Thymus (tissue), 11 donors: ENCODE measurements around the gene PARP9. TPM values are rescaled to one million over a fixed set of nuclear protein-coding genes. Genes with fewer than 3 reads are reported as not detected.

ENCODE experiments used
- DNase-seq, 9 donors: peaks; one replicate each; pipeline ENCODE4 v3.0.0-alpha.2; 2013; ENCODE audit warnings: low spot score in 9 of 9, low read depth in 6 of 9, missing footprints in 1 of 9
- H3K27ac ChIP-seq, 2 donors: one replicate each; pipeline ENCODE4 v1.5.1; 2013; ENCODE audit warnings: control low read depth in 1 of 2, low read depth in 1 of 2, low read length in 1 of 2, mild to moderate bottlenecking in 1 of 2, moderate library complexity in 1 of 2
- H3K27me3 ChIP-seq, 2 donors: one replicate each; pipeline ENCODE4 v1.5.1; 2013; ENCODE audit warnings: low read length in 1 of 2; ENCODE audit not compliant: control insufficient read depth in 2 of 2, insufficient read depth in 1 of 2
- H3K36me3 ChIP-seq, 2 donors: one replicate each; pipeline ENCODE4 v1.5.1; 2013; ENCODE audit warnings: low read length in 1 of 2, mild to moderate bottlenecking in 1 of 2, moderate library complexity in 1 of 2; ENCODE audit not compliant: control insufficient read depth in 2 of 2, insufficient read depth in 2 of 2
- H3K4me1 ChIP-seq, 2 donors: one replicate each; pipeline ENCODE4 v1.5.1; 2013; ENCODE audit warnings: low read length in 2 of 2; ENCODE audit not compliant: control insufficient read depth in 2 of 2, insufficient read depth in 2 of 2
- H3K4me3 ChIP-seq, 2 donors: one replicate each; pipeline ENCODE4 v1.5.1; 2013; ENCODE audit warnings: low read length in 2 of 2, control low read depth in 1 of 2, mild to moderate bottlenecking in 1 of 2
- H3K9me3 ChIP-seq, 2 donors: one replicate each; pipeline ENCODE4 v1.5.1; 2013; ENCODE audit warnings: low read length in 1 of 2, mild to moderate bottlenecking in 1 of 2; ENCODE audit not compliant: control insufficient read depth in 2 of 2, insufficient read depth in 1 of 2
- WGBS: extraction: QIAGEN DNeasy Blood & Tissue Kit; methylation state at CpG from one replicate; pipeline ENCODE4 v1.1.7; 2013; 5-methylcytosine and 5-hydroxymethylcytosine counted together
- polyA plus RNA-seq: library from polyadenylated mRNA; stranded (reverse); fragments of 200-250 nt; gene quantifications from one replicate; pipeline ENCODE4 v1.2.3, GENCODE V29; 2013
- total RNA-seq: library from RNA; stranded (reverse); fragments of 120-200 nt; gene quantifications from one replicate; pipeline ENCODE4 v1.2.4, GENCODE V29; 2013
- donor health status: healthy.

PARP9 gene
- total and polyA plus RNA-seq, 2 donors: 48.8 to 56.9 TPM

DNA sequence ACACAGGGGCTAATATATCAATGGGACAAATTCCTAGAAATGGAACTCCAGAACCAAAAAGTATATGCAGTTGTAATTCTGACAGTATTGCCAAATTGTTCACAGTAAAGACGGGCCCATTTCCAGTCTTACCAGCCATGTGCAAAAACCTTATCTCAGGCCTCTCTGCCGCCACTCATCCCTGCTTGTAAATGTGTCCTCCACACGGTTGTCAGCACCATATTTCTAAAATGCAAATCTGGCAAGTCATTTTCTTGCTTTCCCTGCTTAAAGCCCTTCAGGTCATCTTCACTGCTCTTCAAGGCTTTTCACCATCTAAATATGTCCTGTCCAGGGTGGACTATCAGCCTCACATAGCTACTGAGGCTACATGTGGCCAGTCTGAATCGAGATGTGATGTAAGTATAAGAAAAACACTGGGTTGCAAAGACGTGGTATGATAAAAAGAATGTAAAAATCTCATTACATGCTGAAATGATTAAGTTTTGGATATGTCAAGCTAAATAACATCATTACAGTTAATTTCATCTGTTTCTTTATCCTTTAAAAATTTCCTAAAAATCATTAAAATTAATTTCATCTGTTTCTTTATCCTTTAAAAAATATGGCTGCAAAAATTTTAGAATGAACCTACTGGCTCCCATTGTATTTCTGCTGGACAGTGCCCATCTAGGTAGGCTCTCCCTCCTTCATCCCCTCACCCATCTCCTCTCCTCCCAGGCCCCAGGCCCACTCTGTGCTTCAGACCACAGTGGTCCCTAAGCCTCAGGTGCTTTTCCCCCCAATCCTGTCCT, 980 bp downstream of the PARP9 start:
- Histone ChIP-seq H3K4me3 (peak overlapping the region; percentile 74 to 94), H3K36me3 (peaks cover 16 to 41% of the 10 kb centered on the region in 2 donors), H3K27me3 (no peaks in the 10 kb centered on the region), H3K4me1 (peaks cover 4 to 25% of the 10 kb centered on the region in 2 donors), H3K9me3 (no peaks in the 10 kb centered on the region), H3K27ac (peak overlapping the region; percentile 89 to 98)
- DNase-seq: no peak
- WGBS: 81% methylated on average over 5 of the region's 5 CpGs

DNA sequence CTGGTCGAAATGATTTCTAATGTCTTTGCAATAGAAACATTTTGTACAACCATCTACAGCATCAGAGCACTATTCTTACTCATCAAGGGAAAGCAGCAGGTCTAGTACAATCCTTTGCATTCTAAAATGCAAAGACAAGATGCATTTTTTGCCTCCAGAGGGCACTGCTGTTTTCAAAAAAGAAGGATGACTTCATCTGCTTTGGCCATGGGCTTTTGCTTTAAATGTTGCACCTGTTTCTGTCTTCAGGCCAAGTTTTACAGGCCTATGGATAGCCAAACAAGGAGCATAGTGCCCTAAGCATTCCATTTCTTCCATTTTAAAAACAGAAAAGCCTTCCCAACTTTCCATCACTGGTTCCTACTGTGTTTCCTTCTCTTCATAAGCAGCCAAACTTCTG, 3.4 kb downstream of the PARP9 start:
- no peak overlapping the region for H3K4me3 ChIP-seq
- H3K9me3 ChIP-seq: no peaks in the 10 kb centered on the region
- H3K27ac ChIP-seq: no peak overlapping the region
- DNase-seq: peak; percentile 47 to 89 (median 64)
- H3K27me3 ChIP-seq: no peaks in the 10 kb centered on the region
- peaks cover 4 to 19% of the 10 kb centered on the region in 2 donors for H3K4me1 ChIP-seq
- 93% methylated on average over 1 of the region's 1 CpG for WGBS
- peaks cover 18 to 43% of the 10 kb centered on the region in 2 donors for H3K36me3 ChIP-seq

DNA sequence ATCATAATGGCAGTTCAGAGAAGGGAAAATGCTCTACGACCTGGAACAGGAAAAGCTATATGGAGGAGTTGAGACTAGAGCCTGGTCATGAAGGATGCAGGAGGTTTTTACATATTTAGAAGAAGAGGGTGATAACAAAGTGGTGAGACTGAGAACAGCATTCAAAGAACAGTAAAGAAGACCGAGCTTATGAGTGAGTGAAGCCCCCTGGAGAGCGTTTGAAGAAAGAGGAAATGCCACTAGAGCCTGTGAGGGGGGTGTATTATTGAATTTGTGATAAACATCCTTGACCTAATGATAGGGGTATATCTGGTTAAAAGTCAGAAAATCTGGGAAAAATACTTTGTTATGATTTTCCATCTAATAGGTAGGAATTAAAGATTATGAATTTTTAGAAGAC, 4.2 kb downstream of the PARP9 start:
- DNase-seq: no peak
- peaks cover 4 to 16% of the 10 kb centered on the region in 2 donors for H3K4me1 ChIP-seq
- no peak overlapping the region for H3K27ac ChIP-seq
- H3K4me3 ChIP-seq: no peak overlapping the region
- H3K9me3 ChIP-seq: no peaks in the 10 kb centered on the region
- H3K36me3 ChIP-seq: peaks cover 22 to 48% of the 10 kb centered on the region in 2 donors
- no peaks in the 10 kb centered on the region for H3K27me3 ChIP-seq
- WGBS: 93% methylated on average over 3 of the region's 3 CpGs

DNA sequence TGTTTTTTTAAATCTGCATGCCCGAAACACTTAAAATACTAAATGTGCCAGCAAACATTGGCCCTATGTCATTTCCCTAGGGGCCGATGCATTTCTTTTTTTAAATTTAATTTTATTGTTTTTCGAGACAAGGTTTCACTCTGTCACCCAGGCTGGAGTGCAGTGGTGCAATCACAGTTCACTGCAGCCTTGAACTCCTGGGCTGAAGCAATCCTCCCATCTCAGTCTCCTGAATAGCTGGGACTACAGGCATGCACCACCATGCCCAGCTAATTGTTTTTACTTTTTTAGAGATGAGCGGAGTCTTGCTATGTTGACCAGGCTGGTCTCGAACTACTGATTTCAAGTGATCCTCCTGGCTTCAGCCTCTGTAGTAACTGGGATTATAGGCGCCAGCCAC, 5.5 kb downstream of the PARP9 start:
- H3K4me1 ChIP-seq: peaks cover 4 to 14% of the 10 kb centered on the region in 2 donors
- 98% methylated on average over 6 of the region's 6 CpGs for WGBS
- no peak for DNase-seq
- H3K36me3 ChIP-seq: peaks cover 25 to 59% of the 10 kb centered on the region in 2 donors
- no peak overlapping the region for H3K4me3 ChIP-seq
- no peaks in the 10 kb centered on the region for H3K9me3 ChIP-seq
- H3K27me3 ChIP-seq: no peaks in the 10 kb centered on the region
- H3K27ac ChIP-seq: no peak overlapping the region

GRCh38 chr3:122557356-122557755, 6.7 kb downstream of the PARP9 start:
- 98% methylated on average over 5 of the region's 5 CpGs for WGBS
- Histone ChIP-seq H3K4me3 (no peak overlapping the region), H3K9me3 (no peaks in the 10 kb centered on the region), H3K27me3 (no peaks in the 10 kb centered on the region), H3K4me1 (peaks cover 0 to 6% of the 10 kb centered on the region in 2 donors), H3K27ac (no peak overlapping the region), H3K36me3 (peaks cover 25 to 71% of the 10 kb centered on the region in 2 donors)
- DNase-seq: no peak

GRCh38 chr3:122555275-122556071, 8.6 kb downstream of the PARP9 start:
- H3K4me1 ChIP-seq: no peaks in the 10 kb centered on the region
- WGBS: 97% methylated on average over 6 of the region's 6 CpGs
- H3K36me3 ChIP-seq: peaks cover 30 to 85% of the 10 kb centered on the region in 2 donors
- H3K27ac ChIP-seq: no peak overlapping the region
- H3K4me3 ChIP-seq: no peak overlapping the region
- no peak for DNase-seq
- H3K27me3 ChIP-seq: no peaks in the 10 kb centered on the region
- H3K9me3 ChIP-seq: no peaks in the 10 kb centered on the region

- Histone ChIP-seq H3K4me1 (no peaks in the 10 kb centered on the region), H3K27me3 (no peaks in the 10 kb centered on the region), H3K4me3 (no peak overlapping the region), H3K36me3 (peaks cover 34 to 87% of the 10 kb centered on the region in 2 donors), H3K9me3 (no peaks in the 10 kb centered on the region), H3K27ac (no peak overlapping the region)
- 77% methylated on average over 3 of the region's 3 CpGs for WGBS
- no peak for DNase-seq
Measured at GRCh38 chr3:122553171-122553570, 10.9 kb downstream of the PARP9 start.

GRCh38 chr3:122548619-122549018, 15.5 kb downstream of the PARP9 start:
- Histone ChIP-seq H3K27me3 (no peaks in the 10 kb centered on the region), H3K4me3 (no peak overlapping the region), H3K9me3 (no peaks in the 10 kb centered on the region), H3K36me3 (peaks cover 26 to 77% of the 10 kb centered on the region in 2 donors), H3K4me1 (no peaks in the 10 kb centered on the region), H3K27ac (no peak overlapping the region)
- 98% methylated on average over 1 of the region's 1 CpG for WGBS
- no peak for DNase-seq

DNA sequence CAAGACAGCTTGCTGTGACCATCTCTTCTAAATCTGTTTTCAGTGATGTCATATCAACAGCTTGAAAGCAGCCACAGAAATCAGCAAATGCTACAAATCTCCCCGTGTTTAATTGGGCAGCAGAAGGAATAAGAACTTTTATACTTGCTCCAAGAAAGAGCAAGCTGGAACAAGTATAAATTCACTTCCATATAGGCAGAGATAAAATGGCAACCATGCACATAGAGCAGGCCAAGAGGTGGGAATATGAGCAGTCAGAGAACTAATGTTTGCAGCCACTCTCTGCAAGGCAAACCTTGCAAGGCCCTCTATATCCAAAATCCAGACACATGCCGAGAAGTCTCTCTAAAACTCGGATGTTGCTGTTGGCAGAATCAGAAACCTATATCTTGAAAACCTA, 16.0 kb downstream of the PARP9 start:
- H3K27me3 ChIP-seq: no peaks in the 10 kb centered on the region
- WGBS: 96% methylated on average over 3 of the region's 3 CpGs
- H3K4me1 ChIP-seq: no peaks in the 10 kb centered on the region

More for the DNA sequence above, 16.0 kb downstream of the PARP9 start:
- no peak for DNase-seq
- no peak overlapping the region for H3K4me3 ChIP-seq
- H3K27ac ChIP-seq: no peak overlapping the region
- no peaks in the 10 kb centered on the region for H3K9me3 ChIP-seq
- H3K36me3 ChIP-seq: peaks cover 26 to 74% of the 10 kb centered on the region in 2 donors
